HFF-Myc (cell line): ENCODE data around the gene SARS1.

ENCODE experiments used
- DNase-seq: peaks from one replicate; pipeline ENCODE4 v3.0.0-alpha.2; 2011; ENCODE audit warnings: low read depth; ENCODE audit errors: extremely low read depth
- H3K4me3 ChIP-seq: replicated peaks from 2 replicates; pipeline ENCODE4 v1.5.1; 2011; ENCODE audit warnings: low read depth, mild to moderate bottlenecking, control low read depth, low read length
- CTCF ChIP-seq: IDR thresholded peaks from 2 replicates; pipeline ENCODE4 v1.5.1; 2012; ENCODE audit warnings: mild to moderate bottlenecking, low read depth, low read length, control low read depth; ENCODE audit errors: missing control alignments

SARS1 gene

GRCh38 chr1:109192433-109192832 lies 21.3 kb upstream of the SARS1 start:
- H3K4me3 ChIP-seq: no peak overlapping the region
- DNase-seq: no peak
- no peak for TF ChIP-seq CTCF

- DNase-seq: no peak
- peak; percentile 65 for TF ChIP-seq CTCF
- no peak overlapping the region for H3K4me3 ChIP-seq
These were observed 19.8 kb upstream of the SARS1 start for GRCh38 chr1:109193653-109194590.

- DNase-seq: peak; percentile 86
- peak overlapping the region; percentile 4; the same call in 1 of the 2 replicates for H3K4me3 ChIP-seq
- TF ChIP-seq CTCF: no peak
These were observed 16.3 kb upstream of the SARS1 start for GRCh38 chr1:109197158-109198042.

GRCh38 chr1:109198043-109198695 lies 15.5 kb upstream of the SARS1 start:
- no peak overlapping the region for H3K4me3 ChIP-seq
- peak; percentile 52 for DNase-seq
- no peak for TF ChIP-seq CTCF

- no peak for DNase-seq
- TF ChIP-seq CTCF: no peak
These were observed 15.0 kb upstream of the SARS1 start for GRCh38 chr1:109198745-109199144.

GRCh38 chr1:109199710-109200109 lies 14.0 kb upstream of the SARS1 start:
- no peak for TF ChIP-seq CTCF
- no peak for DNase-seq
- H3K4me3 ChIP-seq: no peak overlapping the region

More at GRCh38 chr1:109198745-109199144, 15.0 kb upstream of the SARS1 start:
- H3K4me3 ChIP-seq: no peak overlapping the region
